ES-I3 (cell line): ENCODE measurements around the gene CD207.

Source experiments
- H3K36me3 ChIP-seq: 2 replicates; pipeline ENCODE4 v1.6.1; 2013; ENCODE audit warnings: mild to moderate bottlenecking, low read length, control low read depth, moderate library complexity; ENCODE audit not compliant: insufficient read depth
- H3K4me1 ChIP-seq: 2 replicates; pipeline ENCODE4 v1.6.1; 2013; ENCODE audit warnings: mild to moderate bottlenecking, control low read depth, low read length; ENCODE audit not compliant: insufficient read depth
- H3K9ac ChIP-seq: 2 replicates; pipeline ENCODE4 v1.6.1; 2013; ENCODE audit warnings: low read depth, mild to moderate bottlenecking, low read length, moderate library complexity
- H3K9me3 ChIP-seq: 2 replicates; pipeline ENCODE4 v1.6.1; 2013; ENCODE audit warnings: mild to moderate bottlenecking, low read length, moderate library complexity; ENCODE audit not compliant: control insufficient read depth, insufficient read depth

The CD207 gene

DNA sequence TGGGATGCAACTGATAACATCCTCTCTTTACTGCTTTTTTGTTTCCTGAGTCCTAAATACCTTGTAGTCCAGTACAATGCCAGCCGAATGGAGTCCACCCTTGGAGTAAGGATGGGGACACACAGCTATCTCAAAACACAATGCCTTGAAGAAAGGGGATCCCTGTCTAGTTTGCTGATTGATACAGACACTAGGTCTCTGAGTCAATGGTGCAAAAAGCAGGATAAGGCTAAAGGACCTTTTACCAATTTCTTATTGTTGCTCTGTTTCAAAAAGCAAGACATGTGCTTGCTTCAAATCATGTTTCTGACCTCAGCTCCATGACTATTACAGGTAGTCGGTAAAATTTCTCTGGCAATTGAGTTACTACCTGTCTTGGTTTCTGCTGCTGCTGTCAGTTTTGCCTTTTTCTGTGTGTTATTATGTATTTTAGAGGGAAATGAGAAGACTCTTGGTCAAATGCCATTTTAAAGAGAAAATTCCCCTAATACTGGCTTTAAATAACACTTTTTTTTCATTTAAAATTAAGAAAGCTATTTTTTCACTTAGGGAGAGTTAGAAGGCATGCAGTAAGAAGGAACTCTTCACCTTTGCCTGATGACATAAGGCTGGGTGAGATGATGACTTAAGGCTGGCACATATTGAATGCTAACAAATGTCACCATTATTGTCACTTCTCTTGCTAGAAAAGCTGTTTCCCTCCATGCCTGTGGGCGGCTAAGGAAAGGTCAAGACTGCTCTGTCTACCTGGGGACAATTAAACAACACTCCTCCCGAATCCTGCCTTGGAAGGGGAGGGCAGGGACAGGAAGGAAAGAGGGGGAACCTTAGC is 40.2 kb downstream of the CD207 start:
- no peaks in the 10 kb centered on the region for H3K9me3 ChIP-seq

DNA sequence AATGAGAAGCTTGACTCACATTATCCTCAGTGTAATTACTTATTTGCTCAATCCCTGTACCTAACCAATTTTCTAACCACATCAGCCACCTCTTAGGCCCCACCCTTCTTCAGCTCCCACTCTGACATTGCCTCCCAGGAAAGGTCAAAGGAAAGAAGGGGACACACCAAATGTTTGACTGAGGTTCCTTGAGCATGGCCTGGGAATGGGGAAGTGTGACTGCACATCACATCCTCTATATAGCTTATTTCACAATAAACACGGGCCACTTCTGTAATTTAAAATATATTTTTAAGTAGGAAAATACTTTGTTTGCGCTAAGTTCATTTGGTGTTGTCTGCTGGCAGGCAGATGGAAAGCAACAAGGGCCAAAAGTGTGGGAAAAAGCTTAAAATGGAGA is 42.2 kb downstream of the CD207 start:
- H3K36me3 ChIP-seq: no peaks in the 10 kb centered on the region
- no peaks in the 10 kb centered on the region for H3K9me3 ChIP-seq
- H3K9ac ChIP-seq: no peak overlapping the region
- 0 out of 2 replicates have a peak, but pooled peaks cover 4% of the 10 kb centered on the region for H3K4me1 ChIP-seq

More for the DNA sequence above, 40.2 kb downstream of the CD207 start:
- no peak overlapping the region for H3K9ac ChIP-seq
- H3K4me1 ChIP-seq: 0 out of 2 replicates have a peak, but pooled peaks cover 4% of the 10 kb centered on the region
- H3K36me3 ChIP-seq: no peaks in the 10 kb centered on the region

DNA sequence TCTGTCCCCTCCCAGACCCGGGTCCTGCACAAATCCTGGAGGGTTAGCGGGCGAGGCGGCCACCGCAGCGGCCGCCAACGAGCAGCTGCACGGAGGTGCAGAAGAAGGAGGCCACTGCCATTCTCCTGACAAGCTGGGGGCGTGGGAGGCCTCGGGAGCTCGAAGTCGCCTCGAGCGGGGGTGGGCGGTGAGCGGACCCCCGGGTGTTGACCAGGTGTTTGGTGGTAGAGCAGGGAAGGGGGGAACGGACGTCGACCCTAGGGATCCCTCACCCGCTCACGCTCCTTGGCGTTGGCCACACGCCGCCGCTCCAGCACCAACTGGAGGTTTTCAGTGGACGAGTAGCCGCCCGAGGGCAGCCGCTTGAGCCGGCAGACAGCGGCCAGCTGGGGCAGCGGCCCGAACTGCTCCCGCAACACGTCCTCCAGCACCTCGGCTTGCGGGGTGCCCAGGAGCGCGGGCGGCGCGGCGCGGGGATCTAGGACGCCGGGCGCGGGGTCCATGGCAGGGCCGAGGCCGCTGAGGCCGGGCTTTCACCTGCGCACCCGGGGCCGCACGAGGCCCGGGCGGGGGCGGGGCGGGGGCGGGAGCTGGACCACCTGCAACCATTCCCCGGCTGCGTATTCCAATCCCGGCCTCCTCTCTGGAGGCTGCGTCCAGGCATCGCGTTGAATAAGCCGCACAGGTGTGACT is 45.3 kb downstream of the CD207 start, which contains the start of gene FIGLA:
Gene FIGLA, minus strand, starts transcription at position 508 of the 693 bp plus-strand sequence. Its CDS starts 5 bp downstream, at position 503.
- Histone ChIP-seq H3K9me3 (no peaks in the 10 kb centered on the region), H3K9ac (peak within 1 kb of the TSS; percentile 29; the same call in 1 of the 2 replicates), H3K36me3 (no peaks in the 10 kb centered on the region), H3K4me1 (no peaks in the 10 kb centered on the region)

DNA sequence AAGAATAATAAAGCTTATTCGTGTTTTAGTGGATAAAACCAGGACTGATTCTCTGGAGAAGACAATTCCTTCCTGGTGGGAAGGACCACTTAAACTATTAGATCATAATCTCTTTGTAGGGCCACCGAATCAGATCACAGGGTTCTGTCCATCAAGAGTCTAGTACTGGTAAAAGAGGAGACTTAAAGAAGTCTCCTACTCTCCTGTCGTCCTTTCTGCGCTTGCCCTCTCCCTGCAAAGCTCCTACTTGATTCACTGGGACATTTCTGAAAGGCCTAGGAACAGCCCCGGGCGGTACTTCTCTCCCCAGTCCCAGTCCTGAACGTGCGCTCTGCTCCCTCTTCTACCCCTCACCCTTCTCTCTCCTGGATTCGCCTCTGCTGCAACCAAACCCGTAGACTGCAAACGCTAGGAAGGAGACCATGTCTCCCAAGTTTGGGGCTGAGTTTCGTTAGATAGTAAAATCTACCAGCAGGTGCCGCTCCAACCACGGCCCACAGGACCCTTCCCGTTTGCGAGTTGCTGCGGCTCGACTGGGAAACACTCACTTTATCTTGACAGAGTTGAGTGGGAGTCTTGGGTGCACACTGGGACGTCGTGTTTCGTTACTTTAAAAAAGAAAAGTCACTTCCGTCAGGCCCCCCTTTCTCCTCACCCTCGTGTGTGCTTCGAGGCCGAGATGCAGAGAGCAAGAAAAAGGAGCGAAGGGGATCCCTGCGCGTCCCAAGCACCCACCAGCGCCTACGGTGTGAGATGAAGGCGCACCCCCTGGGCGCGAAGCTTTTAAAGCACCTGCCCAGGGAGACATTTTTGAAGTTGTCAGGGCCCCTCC is 46.1 kb downstream of the CD207 start:
- Histone ChIP-seq H3K9ac (peak overlapping the region; percentile 29; the same call in 1 of the 2 replicates), H3K4me1 (no peaks in the 10 kb centered on the region; the same call in 1 of the 2 replicates), H3K36me3 (no peaks in the 10 kb centered on the region), H3K9me3 (no peaks in the 10 kb centered on the region)

DNA sequence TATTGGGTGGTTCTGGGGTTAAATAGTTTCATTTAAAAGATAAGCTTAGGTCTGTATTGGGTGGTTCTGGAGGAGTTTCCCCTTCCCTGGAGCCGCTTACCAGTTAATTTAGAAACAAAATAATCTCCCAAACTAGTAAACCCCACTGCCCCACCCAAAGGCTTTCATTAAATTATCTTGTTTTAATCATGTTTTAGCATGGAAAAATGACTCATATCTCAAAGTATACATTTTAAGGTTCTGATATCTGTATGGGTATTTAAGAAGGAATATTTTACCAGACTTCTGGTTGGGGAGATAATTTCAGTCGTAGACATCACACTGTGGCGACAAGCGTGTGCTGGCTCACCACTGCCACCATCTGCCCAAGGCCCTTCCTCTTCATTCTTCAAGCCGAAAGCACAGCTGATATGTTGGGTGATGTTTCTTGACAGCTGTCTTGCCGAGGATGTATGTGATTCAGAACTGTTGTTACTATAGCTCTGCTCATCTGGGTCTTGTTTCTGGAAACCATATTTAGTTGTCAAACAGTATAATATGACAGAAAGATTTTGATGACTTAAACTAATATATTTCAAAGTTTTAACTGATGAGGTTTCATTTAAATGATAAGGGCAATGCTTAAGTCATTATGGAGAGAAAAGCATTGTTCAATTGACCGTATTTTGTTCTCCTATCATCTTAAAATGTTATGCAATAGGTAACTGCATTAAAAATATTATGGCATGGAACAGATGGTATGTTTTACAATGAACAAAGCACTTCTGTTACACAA is 50.3 kb downstream of the CD207 start:
- Histone ChIP-seq H3K9ac (no peak overlapping the region), H3K36me3 (no peaks in the 10 kb centered on the region), H3K4me1 (no peaks in the 10 kb centered on the region; the same call in 1 of the 2 replicates), H3K9me3 (no peaks in the 10 kb centered on the region)

DNA sequence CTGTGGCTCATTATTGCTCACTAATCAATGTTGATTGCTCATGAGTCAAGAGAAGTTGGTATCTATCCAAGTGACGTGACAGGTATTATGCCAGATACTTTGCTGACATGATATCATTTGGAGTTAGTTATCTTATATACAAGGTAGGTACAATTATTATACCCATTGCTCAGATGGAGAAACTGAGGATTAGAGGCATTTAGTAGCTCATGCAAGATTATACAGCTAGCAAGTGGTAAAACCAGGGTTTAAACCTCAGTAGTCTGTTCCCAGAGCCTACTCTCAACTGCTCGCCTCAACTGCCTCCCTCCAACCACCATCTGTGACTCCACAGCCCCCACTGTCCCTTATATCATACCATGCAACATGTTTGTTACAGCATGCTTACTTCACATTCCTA is 51.3 kb downstream of the CD207 start:
- Histone ChIP-seq H3K9me3 (no peaks in the 10 kb centered on the region), H3K36me3 (no peaks in the 10 kb centered on the region), H3K9ac (no peak overlapping the region), H3K4me1 (no peaks in the 10 kb centered on the region; the same call in 1 of the 2 replicates)
